Thoracic aorta (tissue), 2 donors: ENCODE measurements around the gene RRAGB. TPM values are rescaled to one million over a fixed set of nuclear protein-coding genes. Genes with fewer than 3 reads are reported as not detected.
"Not testable (repeated sequence)": the region's sequence is repeated elsewhere in the genome, so short reads cannot be mapped to it uniquely, and the experiment has no call there.

Experiments used
- ATAC-seq: fragments of 150-250 bp; one replicate; pipeline ENCODE4 v1.8.0; 2017; ENCODE audit warnings: low read depth; ENCODE audit not compliant: insufficient number of reproducible peaks, low FRiP score
- DNase-seq: peaks from one replicate; pipeline ENCODE4 v3.0.0-alpha.2; 2020; ENCODE audit warnings: low spot score
- H3K27ac ChIP-seq, 2 donors: fragments of 200-600 bp; sonication (generic); 1 replicate in 1 of 2; 2 replicates in 1 of 2; pipeline ENCODE4 v1.5.1; 2016; ENCODE audit warnings: mild to moderate bottlenecking in 2 of 2, moderate library complexity in 2 of 2
- H3K27me3 ChIP-seq: fragments of 200-600 bp; sonication (generic); replicated peaks from 2 replicates; pipeline ENCODE4 v1.6.0; 2016; ENCODE audit warnings: mild to moderate bottlenecking; ENCODE audit not compliant: insufficient read depth
- H3K36me3 ChIP-seq: fragments of 200-600 bp; sonication (generic); one replicate; pipeline ENCODE4 v1.5.1; 2016
- H3K4me1 ChIP-seq, 2 donors: fragments of 200-600 bp; sonication (generic); 1 replicate in 1 of 2; 2 replicates in 1 of 2; pipeline versions ENCODE4 v1.5.1 to v1.6.0; 2016; ENCODE audit warnings: low read depth in 2 of 2, mild to moderate bottlenecking in 1 of 2; ENCODE audit not compliant: control insufficient read depth in 1 of 2
- H3K4me3 ChIP-seq: fragments of 200-600 bp; sonication (generic); 2 replicates; pipeline ENCODE4 v1.5.1; 2016; ENCODE audit warnings: mild to moderate bottlenecking
- H3K9me3 ChIP-seq: fragments of 200-600 bp; sonication (generic); 2 replicates; pipeline ENCODE4 v1.5.1; 2016
- total RNA-seq, 2 donors: library from RNA; depleted of rRNA; stranded (reverse); fragments of >200 nt; gene quantifications; one replicate each; pipeline versions ENCODE4 v1.1.0 to v1.2.3, GENCODE V29; 2016
- TF ChIP-seq, protein P1 (sequence below): fragments of 200-600 bp; sonication (generic); IDR thresholded peaks from one replicate; pipeline ENCODE4 v1.5.1; 2019; ENCODE audit warnings: antibody characterized with exemption

RRAGB gene, protein sequence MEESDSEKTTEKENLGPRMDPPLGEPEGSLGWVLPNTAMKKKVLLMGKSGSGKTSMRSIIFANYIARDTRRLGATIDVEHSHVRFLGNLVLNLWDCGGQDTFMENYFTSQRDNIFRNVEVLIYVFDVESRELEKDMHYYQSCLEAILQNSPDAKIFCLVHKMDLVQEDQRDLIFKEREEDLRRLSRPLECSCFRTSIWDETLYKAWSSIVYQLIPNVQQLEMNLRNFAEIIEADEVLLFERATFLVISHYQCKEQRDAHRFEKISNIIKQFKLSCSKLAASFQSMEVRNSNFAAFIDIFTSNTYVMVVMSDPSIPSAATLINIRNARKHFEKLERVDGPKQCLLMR
- 10 to 100 TPM; 35.2 to 40.5 TPM for total RNA-seq

DNA sequence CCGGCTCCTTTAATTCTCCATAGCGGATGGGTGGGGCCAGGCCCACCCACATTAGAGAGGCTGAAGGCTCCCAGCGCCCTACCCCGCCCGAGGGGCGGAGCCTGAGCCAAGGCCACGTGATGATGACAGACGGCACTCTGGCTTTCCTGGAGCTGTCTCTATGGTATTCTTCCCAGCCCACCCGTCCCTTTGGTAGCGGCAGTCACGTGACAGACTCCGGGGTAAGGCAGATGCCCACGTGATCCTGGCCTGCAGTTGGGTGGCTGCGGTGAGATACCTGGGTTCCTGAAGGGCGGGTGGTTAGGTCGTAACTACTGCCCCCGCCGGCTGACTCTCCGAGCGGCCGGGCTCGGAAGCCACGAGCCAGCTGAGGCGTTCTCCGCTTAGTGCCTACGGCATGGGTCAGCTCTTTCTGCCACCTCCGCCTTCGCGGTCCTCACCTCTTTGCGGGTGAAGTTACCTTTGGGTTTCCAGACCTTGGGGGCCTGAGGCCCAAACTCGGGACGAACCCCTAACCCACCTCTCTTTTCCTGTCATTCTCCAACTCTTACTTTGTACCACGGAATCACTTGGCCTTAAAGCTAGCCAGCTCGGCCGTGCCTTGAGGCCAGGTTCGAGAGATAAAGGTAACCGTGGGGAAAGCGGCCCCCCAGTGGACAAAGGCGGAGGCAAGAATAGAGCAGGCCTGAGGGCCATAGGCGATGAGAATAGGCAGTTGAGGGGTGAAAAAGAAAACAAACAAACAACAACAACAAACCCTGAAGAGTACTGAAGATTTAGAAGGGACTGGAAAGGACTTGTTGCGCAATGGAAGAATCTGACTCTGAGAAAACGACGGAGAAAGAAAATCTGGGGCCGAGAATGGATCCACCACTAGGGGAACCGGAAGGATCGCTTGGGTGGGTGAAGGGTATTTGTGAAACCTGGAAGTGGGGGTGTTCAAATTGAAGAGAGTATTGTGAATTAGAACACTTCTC is at the start of gene RRAGB:
TSS of gene RRAGB (plus strand) at position 229 of the 977 bp plus-strand sequence. CDS start at position 808, 579 bp downstream.
- Histone ChIP-seq H3K4me1 (peaks cover 0 to 15% of the 10 kb centered on the region in 2 donors), H3K9me3 (no peaks in the 10 kb centered on the region), H3K36me3 (no peaks in the 10 kb centered on the region), H3K4me3 (peak within 1 kb of the TSS; percentile 85), H3K27ac (peak within 1 kb of the TSS; percentile 73 to 81), H3K27me3 (no peaks in the 10 kb centered on the region)
- DNase-seq (peak; percentile 78), ATAC-seq (peak; percentile 100)
- TF ChIP-seq, protein P1, sequence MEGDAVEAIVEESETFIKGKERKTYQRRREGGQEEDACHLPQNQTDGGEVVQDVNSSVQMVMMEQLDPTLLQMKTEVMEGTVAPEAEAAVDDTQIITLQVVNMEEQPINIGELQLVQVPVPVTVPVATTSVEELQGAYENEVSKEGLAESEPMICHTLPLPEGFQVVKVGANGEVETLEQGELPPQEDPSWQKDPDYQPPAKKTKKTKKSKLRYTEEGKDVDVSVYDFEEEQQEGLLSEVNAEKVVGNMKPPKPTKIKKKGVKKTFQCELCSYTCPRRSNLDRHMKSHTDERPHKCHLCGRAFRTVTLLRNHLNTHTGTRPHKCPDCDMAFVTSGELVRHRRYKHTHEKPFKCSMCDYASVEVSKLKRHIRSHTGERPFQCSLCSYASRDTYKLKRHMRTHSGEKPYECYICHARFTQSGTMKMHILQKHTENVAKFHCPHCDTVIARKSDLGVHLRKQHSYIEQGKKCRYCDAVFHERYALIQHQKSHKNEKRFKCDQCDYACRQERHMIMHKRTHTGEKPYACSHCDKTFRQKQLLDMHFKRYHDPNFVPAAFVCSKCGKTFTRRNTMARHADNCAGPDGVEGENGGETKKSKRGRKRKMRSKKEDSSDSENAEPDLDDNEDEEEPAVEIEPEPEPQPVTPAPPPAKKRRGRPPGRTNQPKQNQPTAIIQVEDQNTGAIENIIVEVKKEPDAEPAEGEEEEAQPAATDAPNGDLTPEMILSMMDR, result peak; percentile 51

DNA sequence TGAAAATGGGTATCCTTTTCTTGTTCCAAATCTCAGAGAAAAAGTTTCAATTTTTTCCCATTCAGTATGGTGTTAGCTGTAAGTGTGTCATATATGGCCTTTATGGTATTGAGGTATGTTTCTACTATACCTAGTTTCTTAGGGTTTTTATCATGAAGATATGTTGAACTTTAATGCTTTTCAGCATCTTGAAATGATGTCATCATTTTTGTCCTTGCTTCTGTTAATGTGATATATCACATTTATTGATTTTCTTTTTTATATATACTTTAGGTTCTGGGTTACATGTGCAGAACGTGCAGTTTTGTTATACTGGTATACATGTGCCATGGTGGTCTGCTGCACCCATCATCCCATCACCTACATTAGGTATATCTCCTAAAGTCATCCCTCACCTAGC is 49.5 kb upstream of the RRAGB start:
- Histone ChIP-seq H3K27ac (no peak overlapping the region), H3K4me1 (no peaks in the 10 kb centered on the region), H3K9me3 (no peaks in the 10 kb centered on the region), H3K36me3 (no peaks in the 10 kb centered on the region), H3K4me3 (no peak overlapping the region), H3K27me3 (no peaks in the 10 kb centered on the region)
- no peak for DNase-seq
- no peak for ATAC-seq
- TF ChIP-seq, protein P1, result no peak

DNA sequence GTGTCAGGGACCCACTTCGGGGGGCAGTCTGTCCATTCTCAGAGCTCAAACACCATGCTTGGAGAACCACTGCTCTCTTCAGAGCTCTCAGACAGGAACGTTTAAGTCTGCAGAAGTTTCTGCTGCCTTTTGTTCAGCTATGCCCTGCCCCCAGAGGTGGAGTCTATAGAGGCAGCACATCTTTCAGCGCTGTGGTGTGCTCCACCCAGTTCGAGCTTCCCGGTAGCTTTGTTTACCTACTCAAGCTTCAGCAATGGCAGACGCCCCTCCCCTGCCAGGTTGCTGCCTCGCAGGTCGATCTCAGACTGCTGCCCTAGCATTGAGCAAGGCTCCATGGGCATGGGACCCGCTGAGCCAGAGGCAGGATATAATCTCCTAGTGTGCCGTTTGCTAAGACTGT is 29.0 kb upstream of the RRAGB start:
- H3K36me3 ChIP-seq, H3K4me1 ChIP-seq, H3K9me3 ChIP-seq, H3K4me3 ChIP-seq, H3K27ac ChIP-seq, H3K27me3 ChIP-seq, ATAC-seq, DNase-seq: not testable (repeated sequence)

DNA sequence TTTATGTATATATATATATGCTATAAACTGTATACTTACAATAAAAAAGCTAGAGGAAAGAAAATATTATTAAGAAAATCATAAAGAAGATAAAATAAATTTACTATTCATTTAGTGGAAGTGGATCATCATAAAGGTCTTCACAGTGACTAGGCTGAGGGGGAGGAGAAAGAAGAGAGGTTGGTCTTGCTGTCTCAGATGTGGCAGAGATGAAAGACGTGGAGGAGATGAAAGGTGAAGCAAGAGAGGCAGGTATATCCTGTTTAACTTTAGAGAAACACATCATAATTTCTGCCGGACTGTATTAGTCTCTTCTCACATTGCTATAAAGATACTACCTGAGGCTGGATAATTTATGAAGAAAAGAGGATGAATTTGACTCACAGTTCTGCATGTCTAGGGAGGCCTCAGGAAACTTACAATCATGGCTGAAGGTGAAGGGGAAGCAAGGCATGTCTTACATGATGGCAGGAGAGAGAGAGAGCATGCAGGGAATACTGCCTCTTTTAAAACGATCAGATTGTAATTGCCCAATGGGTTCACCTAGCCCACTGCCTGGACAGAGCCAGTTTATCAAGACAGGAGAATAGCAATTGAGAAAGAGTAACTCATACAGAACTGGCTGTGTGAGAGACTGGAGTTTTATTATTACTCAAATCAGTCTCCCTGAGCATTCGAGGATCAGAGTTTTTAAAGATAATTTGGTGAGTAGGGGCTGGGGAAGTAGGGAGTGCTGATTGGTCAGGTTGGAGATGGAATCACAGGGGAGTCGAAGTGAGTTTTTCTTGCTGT is 22.1 kb upstream of the RRAGB start:
- Histone ChIP-seq H3K4me3 (no peak overlapping the region), H3K36me3 (no peaks in the 10 kb centered on the region), H3K27ac (no peak overlapping the region), H3K4me1 (no peaks in the 10 kb centered on the region), H3K9me3 (no peaks in the 10 kb centered on the region), H3K27me3 (no peaks in the 10 kb centered on the region)
- ATAC-seq (no peak), DNase-seq (no peak)
- TF ChIP-seq, protein P1, result no peak

DNA sequence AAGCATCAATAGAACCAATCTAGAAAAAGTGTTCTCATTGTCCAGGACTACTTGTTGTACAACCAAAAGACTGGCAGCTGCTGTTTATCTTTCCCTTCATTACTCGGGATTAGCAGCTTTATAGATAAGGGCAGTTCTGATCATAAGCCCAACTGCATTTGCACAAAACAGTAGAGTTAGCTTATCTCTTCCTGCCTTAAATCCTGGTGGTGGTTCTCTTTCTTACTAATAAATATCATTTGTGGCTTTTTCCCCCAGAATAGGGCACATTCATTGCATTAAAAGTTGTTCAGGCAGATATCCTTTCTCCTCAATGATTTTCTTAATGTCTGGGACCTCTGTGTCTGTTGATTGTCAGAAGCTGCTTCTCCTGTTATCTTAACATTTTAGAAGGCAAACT is 20.2 kb upstream of the RRAGB start:
- no peak for ATAC-seq
- TF ChIP-seq, protein P1, result no peak
- H3K4me1 ChIP-seq, result no peaks in the 10 kb centered on the region
- H3K36me3 ChIP-seq, result no peaks in the 10 kb centered on the region
- no peak overlapping the region for H3K4me3 ChIP-seq
- H3K9me3 ChIP-seq, result no peaks in the 10 kb centered on the region
- H3K27ac ChIP-seq, result no peak overlapping the region
- no peak for DNase-seq
- no peaks in the 10 kb centered on the region for H3K27me3 ChIP-seq
